IPS-11a (cell line): Measurements from ENCODE around the gene KCNC4.

Source experiments
- H3K4me3 ChIP-seq: one replicate; pipeline ENCODE4 v1.5.1; 2013; ENCODE audit warnings: low read depth, low read length, control low read depth

Gene KCNC4

DNA sequence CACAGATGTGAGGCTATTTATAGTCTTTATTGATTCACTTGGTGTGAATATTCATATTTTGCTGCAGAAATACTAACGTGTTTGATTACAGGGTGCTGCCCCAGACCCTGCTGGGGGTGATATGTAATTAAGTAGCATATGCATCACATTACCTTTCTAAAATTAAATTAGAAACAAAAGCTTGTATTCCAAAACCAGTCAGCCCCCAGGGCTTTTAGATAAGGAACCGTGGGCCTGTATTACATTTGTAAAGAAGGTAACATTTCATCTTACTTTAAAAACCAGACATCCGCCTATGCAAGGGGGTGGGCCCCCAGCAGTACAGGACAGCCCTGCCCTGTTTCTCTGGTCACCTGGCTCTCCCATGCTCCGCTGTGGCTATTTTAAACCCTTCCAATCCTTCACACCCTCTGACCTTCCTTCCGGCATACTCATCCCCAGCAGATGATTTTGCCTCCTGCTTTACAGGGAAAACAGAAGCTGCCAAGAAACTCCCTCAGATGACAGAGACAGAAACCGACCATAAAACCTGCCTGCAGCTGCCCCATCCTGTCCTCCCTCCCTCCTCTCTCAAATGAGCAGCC is 22.0 kb upstream of the KCNC4 start:
- no peak overlapping the region for H3K4me3 ChIP-seq

DNA sequence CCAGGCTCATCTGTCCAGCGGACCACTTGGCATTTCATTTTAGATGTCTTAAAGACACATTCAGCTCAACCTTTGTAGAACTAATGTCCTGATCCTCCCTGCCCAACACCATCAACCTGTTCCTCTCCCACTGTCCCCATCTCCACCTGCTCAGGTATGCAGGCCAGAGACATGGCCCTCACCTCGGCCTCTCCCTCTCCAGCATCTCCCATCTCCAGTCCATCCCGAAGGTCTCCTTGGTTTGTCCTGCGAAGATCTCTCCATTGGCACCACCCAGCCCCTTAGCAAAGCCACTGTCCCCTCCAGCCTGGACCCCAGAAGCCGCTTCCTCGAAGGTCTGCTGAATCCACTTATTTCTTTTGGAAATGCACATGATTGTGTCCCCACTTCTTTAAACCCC is 20.9 kb upstream of the KCNC4 start:
- H3K4me3 ChIP-seq = no peak overlapping the region

DNA sequence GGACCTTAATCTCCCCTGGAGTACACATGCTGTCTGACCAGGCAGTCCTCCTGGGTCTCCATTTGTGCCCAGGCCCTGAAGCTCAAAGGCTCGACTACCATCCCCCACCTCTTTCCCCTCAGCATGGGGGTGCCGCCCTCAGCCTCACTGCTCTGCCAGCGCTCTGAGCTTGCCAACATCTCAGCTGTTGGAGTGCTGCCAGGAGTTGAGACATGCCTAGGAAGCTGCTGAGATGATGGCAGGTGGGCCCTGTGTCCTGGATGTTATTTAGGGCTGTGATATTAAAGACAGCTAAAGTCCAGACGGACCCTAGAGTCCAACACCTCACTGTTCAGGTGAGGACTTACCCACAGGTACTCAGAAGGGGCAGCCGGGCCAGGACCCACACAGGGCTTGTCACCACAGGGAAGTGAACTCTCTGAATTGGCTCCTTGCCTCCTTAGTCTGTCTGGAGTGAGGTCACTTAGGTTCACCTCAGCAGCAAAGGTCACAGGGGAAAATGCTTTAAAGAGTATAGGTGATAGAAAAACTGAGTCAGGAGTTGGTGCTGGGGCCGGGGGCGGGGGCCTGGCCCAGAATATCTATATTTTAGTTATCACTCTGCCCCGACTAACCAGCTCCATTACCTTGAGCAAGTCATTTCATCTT is 19.7 kb upstream of the KCNC4 start:
- no peak overlapping the region for H3K4me3 ChIP-seq

DNA sequence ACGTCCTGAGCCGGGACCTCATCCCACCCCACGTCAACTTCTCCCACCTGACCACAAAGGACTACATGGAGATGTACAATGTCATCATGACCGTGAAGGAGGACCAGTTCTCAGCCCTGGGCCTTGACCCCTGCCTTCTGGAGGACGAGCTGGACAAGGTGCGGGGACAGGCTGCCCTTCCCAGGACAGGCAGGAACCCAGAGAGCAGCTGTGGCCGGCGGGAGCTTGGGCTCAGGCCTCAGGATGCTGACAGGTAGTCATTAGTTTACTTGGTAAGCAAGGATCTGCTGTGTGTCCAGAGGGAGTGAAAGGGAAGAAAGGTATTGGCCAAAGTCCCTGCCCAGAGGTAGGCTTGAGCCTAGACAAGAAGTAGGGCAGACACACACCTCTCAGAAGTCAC is 17.6 kb upstream of the KCNC4 start:
- H3K4me3 ChIP-seq = no peak overlapping the region

DNA sequence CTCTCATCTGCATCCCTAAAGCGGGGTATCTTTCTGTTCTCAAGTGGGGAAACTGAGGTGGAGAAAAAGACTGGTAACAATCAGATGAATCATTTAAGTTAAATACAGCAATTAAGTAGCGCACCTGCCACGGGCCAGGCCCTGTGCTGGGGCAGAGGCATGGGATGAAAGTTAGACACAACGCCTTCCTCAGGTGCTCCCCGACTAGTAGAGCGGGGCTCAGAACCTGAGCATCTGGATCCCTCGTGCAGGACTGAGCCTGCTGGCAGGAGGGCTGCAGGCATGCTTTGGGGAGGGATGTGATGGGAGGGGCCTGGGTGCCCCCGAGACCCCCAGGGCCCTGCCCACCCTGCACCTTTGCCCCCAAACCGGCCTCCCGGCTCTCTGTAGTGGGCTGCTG is 14.9 kb upstream of the KCNC4 start:
- H3K4me3 ChIP-seq = no peak overlapping the region

DNA sequence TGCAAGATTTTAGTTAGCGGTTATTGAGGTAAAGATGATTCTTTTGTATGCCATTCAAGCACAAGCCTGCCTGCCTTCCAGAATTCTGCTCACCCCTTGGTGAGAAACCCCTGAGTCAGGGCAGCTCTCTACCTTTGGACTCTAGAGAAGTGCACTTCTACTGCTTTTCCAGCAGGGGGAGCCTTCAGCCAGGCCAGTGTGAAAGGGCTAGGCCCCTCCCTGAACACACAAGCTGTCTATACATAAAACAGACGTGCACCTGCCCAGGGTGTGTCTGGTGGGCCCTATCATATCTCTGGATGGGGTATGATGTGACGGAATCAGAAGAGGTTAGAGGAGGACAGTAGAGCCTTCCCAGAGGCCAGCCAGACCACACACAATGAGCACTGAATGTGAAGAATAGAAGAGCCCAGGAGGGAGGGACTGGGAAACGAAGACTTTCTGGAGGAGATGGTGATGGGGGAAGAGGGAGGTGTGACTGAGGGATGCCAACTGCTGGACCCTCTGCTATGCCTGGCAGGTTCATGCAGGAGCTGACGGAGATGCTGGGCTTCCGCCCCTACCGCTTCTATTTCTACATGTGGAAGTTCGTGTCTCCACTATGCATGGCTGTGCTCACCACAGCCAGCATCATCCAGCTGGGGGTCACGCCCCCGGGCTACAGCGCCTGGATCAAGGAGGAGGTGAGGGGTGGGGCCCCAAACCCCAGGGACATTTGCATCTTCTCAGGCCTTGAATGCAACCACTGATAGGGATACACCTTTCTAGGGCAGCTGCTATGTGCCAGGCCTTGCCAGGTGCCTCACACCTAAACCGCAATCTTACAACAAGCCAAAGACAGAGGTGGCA is 13.0 kb upstream of the KCNC4 start:
- no peak overlapping the region for H3K4me3 ChIP-seq

DNA sequence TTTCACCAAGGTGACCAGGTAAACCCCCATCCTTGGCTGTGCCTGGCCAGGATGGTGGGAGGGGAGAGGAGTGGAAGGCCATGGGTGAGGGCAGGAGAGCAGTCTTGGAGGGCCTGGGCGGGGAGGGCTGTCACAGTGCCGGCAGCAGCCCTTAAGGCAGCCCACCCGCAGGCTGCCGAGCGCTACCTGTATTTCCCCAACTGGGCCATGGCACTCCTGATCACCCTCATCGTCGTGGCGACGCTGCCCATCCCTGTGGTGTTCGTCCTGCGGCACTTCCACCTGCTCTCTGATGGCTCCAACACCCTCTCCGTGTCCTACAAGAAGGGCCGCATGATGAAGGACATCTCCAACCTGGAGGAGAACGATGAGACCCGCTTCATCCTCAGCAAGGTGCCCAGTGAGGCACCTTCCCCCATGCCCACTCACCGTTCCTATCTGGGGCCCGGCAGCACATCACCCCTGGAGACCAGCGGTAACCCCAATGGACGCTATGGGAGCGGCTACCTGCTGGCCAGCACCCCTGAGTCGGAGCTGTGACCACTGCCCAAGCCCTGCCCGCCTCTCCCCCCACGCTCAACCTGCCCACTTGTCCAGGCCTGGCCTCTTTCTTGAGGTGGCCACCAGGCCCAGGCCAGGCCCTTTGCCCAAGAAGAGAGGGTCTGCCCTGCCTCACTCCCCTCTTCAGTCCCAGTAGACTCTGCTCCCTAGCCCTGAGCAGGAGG is 12.0 kb upstream of the KCNC4 start:
- H3K4me3 ChIP-seq = no peak overlapping the region

DNA sequence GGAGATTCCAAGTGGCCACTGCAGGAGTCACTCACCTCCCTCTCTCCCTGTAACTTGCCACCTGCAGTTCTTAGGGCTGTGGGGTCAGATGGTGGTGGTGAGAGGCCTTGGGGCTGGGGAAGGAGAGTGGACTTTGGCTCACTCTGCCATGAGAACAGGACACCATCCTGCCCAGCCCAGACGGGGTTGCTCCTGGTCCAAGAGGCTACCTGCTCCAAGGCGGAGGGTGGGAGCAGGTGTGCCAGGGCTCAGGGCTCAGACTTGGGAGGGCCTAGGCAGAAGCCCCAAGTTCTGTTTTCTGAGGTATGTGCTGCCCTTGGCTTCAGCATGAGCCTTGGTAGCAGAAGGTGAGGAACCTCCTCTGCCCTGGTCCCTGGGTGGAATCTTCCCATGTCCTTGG is 11.4 kb upstream of the KCNC4 start:
- H3K4me3 ChIP-seq = no peak overlapping the region

DNA sequence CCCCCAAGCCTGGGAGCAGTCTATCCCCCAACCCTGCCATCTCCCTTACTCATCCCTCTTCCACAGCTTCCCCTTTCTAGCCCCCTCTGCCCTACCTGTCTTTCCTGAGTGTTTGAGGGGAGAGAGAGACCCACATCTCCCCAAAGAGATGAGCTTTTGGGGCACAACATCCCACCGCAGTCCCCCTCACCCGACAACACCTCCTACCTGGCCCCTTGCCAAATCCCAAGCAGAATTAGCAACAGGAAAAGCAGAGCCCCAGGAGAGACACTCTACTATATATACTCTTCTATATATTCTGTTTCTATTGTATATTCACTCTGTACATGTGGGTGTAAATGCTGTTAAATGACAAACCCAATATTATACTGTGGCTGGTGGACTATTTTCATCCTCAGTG is 9.9 kb upstream of the KCNC4 start:
- H3K4me3 ChIP-seq = no peak overlapping the region

DNA sequence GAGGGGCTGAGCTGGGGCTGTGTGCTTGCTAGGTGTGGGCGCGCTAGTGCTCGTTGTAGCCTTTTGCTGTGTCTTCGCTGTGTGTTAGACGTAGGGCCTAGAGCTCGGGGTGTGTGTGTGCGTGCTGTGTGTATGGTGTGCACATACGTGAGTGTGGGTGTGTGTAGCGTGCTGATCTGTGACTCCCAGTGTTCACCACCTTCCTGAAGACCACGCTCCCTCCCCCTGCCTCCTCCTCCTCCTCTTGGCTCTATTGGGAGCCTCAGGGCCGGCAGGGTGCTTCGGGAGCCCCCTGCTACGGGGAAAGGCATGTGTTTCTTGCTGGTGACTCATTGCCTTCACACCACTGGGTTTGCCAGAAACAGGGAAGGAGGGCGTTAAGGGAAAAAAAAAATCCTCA is 9.4 kb upstream of the KCNC4 start:
- no peak overlapping the region for H3K4me3 ChIP-seq

DNA sequence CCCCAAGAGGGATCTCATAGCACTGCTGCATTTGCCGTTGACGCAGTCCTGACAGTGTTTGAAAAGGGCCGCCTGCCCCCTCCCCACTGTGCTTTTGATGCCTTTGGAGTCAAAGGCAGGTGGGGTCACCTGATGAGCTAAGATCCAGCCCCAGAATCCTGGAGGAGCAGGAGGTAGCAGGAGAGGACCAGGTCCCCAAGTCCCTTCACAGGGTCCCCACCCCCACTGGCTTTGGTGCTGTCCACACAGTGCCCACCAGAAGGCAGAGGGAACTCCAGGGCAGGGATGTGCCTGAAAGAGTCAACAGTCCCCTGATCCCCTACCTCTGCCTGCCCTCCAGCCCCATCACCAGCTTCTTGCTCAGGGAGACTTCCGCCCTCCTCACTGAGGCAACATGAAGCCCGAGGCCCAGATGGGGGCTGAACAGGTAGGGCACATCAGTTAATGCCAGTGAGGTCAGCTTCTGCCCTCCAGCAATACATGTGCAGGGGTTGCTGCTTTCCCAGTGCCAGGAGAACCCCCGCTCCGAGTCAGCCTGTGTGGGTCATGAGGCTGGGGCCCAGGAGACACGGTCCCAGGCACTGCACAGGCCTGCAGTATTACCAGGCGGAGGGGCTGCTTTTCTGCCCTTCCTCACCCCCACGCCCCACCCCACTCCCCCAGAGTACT is 8.8 kb upstream of the KCNC4 start:
- H3K4me3 ChIP-seq = no peak overlapping the region

DNA sequence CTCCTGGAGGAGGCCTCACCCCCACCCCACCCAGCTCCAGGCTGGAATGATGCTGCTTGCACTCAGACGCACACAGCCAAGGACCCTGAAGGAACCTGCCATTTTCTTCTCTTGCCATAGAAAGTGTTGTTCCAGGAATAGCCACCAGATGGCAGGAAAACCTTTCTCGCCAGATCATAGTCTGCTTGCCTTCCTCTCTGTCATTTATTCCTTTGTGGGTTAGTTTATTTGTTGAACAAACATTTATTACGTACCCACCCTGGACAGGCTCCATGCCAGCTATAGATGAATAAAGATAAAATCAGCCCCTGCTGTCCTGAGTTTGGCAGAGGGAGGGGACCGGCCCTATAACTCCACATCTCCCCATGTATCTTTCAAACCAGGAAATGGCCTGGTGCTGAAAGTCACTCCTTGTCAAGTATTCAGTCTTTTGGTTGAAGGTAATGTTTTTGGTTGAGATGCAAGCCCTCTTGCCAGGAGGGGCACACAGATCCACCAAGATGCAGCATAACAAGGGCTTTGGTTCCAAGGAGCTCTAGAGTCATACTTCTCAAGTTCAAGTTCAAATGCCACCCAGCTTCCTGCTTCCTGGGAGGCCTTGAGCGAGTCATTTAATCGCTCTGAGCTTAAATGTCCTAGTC is 7.0 kb upstream of the KCNC4 start:
- H3K4me3 ChIP-seq = no peak overlapping the region

DNA sequence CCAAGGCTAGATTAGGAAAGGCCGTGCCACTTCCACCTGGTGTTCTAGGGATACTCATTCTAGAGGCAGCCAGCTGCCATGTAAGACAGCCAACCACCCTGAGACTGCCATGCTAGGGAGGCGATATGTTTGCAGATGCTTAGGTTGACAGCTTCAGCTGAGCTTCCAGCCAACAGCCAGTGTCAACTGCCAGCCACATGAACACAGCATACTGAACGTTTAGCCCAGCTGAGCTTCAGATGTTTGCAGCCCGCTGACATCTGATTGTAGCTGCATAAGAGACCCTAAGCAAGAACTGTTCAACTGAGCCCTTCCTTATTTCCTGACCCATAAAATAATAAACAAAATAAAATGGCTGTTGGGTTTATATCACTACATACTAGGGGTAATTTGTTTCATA is 5.0 kb upstream of the KCNC4 start:
- H3K4me3 ChIP-seq = no peak overlapping the region

DNA sequence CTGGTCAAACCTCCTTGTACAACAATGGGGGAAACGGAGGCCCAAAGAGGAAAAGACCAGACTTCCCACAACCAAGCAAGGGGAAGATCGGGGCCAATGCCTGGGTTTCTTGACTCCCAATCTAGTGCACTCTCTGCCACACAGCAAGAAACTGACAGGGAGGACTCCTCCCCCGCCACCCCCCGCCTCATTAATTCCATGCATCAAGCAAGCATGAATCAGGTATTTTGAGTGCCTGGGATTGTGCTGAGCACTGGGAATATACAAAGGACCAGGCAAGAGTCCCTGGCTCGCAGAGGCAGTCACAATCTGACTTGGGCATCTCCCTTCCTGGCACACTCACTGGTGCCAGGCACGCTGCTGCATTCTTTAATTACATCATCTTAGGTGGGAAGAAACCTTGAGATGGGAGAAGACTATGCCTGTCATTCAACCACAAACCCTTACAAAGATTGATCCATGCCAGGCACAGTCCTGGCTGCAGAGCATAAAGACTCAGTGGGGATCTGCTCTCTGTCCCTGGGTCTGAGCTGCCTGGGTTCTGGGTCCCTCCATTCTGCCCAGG is 4.4 kb upstream of the KCNC4 start:
- H3K4me3 ChIP-seq = no peak overlapping the region

DNA sequence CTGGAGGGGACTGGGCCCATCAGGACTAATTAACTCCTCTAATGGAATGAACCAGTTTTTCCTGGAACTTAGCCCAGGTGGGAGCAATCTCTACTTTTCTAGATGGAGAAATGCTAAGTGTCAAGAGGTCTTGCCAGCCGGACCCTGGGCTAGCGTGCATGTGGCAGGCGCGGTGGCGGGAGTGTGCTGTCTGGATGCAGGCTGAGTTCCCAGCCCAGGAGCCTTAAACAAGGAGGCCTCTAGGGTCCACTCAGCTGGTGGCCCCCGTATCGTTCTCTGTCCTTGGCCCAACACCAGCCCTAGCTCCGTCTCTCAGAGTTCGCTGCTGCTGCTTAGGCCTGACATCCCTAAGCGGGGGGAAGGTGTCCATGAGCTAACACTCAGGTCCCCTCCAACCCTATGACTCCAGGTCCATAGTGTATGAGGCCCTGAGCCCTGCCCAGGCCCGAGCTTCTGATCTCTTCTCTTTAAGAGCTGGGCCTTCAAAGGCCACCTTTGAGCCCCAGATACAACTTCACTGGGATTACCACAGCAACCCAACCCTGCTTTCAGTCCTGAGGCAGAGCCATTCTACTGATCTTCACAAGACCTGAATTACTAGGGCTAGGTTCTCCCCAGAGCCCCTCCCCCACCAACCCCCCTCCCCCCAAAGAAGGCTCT is 3.7 kb upstream of the KCNC4 start:
- no peak overlapping the region for H3K4me3 ChIP-seq

DNA sequence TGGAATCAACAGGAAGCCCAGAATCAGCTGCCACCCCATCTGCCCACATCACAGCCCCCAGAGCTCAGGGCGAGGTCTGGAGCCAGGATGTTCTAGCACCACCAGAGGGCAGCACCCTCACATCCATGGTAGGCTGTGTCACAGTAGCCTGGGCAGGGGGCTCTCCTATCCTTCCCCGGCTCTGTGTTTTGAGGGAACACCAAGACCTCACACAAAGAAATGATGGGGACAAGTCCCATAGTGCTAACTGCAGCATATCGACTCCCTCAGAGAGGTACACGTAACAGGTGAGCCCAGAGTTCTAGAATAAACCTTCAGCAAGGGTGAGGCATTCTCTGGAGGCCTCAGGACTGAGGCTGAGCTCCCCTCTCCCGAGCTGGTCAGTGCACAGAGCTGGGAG is 2.3 kb upstream of the KCNC4 start:
- no peak overlapping the region for H3K4me3 ChIP-seq

DNA sequence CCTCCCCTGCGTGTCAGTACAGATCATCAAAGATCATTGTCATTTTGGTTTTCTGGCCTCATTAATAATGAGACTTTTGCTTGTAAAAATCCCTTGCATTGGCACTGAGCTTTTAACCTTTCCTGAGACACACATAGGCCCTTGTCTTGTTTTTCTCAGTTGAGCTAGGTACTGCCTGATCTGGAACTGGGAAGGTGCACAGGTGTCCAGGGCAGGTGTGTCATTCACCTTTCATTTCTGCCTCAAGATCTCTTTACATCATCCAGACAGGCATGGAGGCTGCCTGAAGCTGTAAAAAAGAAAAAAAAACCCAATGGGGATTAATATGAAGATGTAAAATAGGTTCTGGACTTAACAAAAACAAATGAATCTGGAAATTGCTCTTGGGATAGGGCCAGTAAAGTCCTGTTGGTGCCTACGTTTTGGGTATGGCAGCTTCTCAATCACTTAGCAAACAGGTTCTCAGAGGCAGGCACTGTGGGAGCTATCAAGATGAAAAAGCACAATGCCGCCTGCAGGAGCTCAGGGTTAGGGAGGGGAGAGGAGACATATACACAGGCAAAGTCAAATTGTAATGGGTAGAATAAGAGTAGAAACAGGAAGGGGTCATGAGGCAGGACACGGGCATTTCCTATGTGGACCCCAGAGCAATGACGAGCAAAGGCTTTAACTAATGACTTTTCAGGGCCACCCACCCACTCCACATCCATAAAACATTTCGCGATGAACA is 1.0 kb upstream of the KCNC4 start:
- peak overlapping the region; percentile 36 for H3K4me3 ChIP-seq

DNA sequence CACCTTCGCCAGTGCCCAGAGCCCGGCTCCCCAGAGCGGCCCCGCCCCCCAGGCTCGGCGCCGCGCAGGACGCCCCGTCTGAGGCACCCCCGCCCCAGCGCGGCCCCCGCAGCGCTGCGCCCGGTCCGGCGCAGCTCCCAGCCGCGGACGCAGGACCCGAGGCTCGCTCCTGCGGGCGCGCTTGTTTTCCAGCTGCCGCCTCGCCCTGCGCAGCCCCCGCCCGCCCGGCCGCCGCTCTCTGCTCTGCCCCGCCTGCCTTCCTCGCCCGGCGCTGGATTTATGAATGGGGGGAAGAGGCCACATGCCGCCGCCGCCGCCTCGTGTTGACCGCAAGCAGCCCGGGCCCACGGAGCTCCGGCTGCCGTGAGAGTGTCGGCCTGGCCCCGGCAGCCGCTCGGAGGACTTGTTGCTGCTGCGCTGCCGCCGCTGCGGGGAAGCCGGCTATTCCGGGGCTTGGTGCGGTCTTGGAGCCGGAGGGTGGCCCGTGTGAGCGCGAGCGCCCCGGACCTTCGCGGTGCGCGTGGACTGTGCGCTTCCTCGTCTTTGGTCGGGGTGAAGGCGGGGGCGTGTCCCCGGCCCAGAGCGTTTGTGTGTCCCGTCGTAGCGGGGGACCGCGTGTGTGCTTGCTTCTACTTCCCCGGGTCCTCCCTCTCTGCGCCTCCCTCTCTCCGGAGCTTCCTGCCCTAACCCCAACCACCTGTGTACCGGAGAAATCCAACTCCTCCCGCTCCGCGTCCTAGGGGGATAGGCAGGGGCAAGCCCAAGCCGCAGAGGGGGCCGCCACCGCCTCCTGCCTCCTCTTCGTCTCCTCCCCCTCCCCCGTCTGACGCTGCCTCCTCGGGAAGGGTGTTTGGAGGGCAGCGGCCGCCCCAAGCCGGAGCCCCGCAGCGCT is 736 bp downstream of the KCNC4 start:
- H3K4me3 ChIP-seq = peak overlapping the region; percentile 36
